HG03039 (cell line): ENCODE measurements around the gene CR2.
"Not testable (repeated sequence)": the region's sequence is repeated elsewhere in the genome, so short reads cannot be mapped to it uniquely, and the experiment has no call there.

ENCODE experiments used
- ATAC-seq: cut with Tn5 transposase; IDR thresholded peaks from one replicate; pipeline ENCODE4 v1.9.1; 2021; ENCODE audit warnings: mild to moderate bottlenecking, moderate library complexity; ENCODE audit not compliant: unreplicated experiment

CR2 gene

GRCh38 chr1:207503950-207504349 is 49.8 kb downstream of the CR2 start:
- no peak for ATAC-seq

- no peak for ATAC-seq
Measured at GRCh38 chr1:207504438-207504837, 50.3 kb downstream of the CR2 start.

DNA sequence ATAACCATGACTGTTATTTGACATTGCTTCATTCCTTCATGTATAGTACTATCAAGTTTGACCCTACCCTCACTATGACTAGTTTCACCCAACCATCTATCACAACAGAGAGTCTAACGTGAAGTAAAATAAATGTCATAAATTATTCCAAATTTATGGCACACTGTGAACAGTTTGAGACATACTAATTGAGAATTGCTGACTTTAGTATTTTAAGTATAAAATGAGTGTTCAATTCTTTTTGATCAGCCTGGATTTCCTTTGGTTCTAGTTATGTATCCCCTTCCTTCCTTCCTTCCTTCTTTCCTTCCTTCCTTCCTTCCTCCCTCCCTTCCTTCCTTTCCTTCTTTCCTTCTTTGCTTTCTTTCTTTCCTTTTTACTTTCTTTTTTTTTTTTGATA is 56.3 kb downstream of the CR2 start:
- ATAC-seq: no peak

DNA sequence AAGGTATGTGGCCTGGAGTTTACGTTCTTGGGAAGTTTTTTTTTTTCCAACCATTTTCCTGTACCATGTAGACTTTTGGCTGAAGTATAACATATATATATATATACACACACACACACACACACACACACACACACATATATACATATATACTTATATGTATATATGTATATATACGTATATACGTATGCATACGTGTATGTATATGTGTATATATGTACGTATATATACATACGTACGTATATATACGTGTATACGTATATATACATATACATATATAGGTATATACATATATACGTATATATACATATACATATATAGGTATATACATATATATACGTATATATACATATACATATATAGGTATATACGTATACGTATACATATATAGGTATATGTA is 60.8 kb downstream of the CR2 start:
- ATAC-seq: no peak

- ATAC-seq: no peak
Measured at GRCh38 chr1:207516729-207517128, 62.6 kb downstream of the CR2 start.

- no peak for ATAC-seq
Measured at GRCh38 chr1:207518608-207519236, 64.6 kb downstream of the CR2 start.

DNA sequence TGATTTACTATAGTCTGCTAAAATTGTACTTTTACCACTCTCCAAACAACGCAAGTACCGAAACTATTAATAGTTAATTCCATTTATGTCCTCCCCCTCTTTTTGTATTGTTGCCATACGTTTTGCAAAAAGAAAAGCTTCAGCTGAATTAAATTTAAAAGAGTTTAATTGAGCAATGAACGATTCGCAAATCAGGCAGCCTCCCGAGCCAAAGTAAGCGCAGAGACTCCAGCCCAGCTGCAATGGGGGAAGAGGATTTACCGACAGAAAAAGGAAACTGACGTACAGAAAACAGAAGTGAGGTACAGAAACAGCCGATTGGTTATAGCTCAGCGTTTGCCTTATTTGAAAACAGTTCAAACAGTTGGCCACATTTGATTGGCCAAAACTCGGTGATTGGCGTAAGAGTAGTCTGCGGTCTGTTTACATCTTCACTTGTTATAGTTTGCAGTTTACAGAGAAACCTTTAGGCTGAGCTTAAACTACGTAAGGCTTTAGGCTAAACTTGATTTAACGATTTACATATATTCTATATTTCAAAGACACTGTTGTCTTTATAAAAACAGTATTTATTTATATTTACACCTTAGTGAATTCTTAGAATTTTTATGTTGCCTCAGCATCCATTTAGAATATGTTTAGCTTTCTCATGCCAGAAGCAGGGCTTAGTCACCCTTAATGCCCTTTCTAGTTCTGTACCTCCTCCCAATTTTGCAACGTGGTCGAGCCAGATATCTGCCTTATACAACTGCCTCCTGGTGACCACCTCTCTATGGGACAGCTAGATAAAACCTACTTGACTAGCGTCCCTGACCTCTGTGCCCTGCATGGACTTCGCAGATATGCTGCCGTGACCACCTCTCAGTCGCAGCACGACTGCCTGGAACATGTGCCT is 65.6 kb downstream of the CR2 start:
- ATAC-seq: no peak

GRCh38 chr1:207520400-207521345 is 66.5 kb downstream of the CR2 start:
- ATAC-seq: not testable (repeated sequence)

DNA sequence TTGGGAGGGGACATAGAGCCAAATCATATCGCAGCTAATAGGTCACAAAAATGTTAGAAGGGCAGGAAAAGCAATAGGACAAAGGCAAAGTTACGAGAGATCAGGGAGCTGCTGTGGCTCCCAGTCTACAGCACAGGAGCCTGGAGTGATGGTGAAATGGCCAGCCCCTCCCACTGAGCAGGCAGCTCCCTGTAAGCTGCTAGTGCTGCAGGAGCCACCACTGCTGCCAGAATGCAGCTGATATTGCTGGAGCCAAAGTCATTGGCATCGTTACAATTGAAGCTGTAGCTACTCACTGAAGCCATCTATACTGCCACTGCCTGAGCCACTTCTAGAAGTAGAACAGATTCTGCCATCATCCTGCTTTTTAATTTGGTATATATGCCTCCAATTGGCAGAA is 71.1 kb downstream of the CR2 start:
- not testable (repeated sequence) for ATAC-seq

DNA sequence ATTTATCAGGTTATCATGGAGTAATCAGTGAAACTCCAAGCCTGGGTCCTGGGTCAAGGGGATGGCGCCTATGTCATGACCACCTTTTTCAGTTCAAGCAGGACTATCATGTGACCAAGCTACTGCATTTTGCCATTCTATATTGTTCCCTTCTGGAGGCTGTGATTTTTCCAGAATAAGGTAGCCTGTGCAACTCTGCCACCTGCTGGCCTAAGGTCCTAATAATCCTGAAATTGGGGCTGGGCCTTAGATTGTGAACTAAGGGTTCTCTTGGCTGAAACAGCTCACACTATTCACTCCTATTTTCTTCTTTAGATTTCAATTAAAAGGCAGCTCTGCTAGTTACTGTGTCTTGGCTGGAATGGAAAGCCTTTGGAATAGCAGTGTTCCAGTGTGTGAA is 74.3 kb downstream of the CR2 start:
- not testable (repeated sequence) for ATAC-seq

DNA sequence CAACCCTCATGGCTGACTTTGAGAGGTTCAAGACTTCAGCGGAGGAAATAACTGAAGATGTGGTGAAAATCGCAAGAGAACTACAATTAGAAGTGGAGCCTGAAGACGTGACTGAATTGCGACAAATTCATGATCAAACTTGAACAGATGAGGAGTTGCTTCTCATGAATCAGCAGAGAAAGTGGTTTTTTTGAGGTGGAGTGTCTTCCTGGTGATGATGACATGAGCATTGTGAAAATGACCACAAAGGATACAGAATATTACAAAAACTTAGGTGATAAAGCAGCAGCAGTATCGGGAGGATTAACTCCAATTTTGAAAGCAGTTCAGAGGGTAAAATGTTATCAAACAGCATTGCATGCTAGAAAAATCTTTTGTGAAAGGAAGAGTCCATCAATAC is 82.1 kb downstream of the CR2 start:
- ATAC-seq: not testable (repeated sequence)
